GM19025 (cell line): ENCODE measurements around the gene NELFB.

Experiments
- ATAC-seq: cut with Tn5 transposase; IDR thresholded peaks from one replicate; pipeline ENCODE4 v1.9.1; 2021; ENCODE audit warnings: mild to moderate bottlenecking, low read depth, moderate library complexity; ENCODE audit not compliant: unreplicated experiment

Gene NELFB

GRCh38 chr9:137300567-137301080, 45.5 kb downstream of the NELFB start:
- ATAC-seq = no peak

DNA sequence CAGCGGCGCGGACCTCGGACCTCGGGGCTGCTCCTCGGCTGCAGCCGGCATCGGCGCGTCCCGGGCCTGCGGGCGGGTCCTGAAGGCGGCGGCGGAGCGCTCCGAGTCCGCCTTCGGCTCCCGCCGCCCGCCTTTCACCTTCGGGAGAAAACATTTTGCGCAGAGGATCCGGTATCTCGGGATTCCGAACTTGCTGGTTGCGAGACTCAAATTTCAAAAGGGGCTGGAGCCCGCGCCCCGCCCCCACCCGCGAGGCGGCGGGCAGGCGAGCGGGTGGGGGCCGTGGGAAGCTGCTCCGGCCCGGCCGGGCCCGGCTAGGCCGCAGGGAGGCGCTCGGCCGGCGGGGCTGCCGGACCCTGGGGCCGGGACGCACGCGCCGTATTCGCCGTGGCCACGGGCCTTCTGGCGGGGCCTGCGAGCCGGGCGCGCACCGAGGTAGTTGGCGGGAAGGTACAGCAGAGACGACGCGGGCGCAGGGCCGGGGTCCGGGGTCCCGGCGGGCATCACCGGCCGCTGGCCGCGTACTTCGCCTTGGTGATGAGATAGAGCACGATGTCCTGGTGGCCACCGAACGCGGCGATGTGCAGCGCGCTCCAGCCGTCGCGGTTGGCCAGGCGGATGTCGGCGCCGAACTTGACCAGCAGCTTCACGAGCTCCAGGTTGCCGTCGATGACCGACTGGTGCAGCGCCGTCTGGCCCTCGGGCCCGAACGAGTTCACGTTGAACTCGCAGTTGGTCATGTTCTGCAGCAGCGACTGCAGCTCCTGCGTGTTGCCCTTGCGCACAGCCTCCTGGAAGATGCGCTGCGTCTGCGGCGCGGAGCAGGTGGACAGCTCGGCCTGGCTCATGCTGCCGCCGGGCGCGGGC, 46.2 kb downstream of the NELFB start:
- peak; percentile 4 for ATAC-seq

GRCh38 chr9:137302118-137302448, 47.0 kb downstream of the NELFB start, which contains the start of gene NRARP:
NRARP (minus strand) TSS chr9:137302271; CDS start chr9:137301928, 343 bp downstream.
- ATAC-seq = peak; percentile 72

- peak; percentile 35 for ATAC-seq
These were observed 47.5 kb downstream of the NELFB start for GRCh38 chr9:137302449-137303150.

DNA sequence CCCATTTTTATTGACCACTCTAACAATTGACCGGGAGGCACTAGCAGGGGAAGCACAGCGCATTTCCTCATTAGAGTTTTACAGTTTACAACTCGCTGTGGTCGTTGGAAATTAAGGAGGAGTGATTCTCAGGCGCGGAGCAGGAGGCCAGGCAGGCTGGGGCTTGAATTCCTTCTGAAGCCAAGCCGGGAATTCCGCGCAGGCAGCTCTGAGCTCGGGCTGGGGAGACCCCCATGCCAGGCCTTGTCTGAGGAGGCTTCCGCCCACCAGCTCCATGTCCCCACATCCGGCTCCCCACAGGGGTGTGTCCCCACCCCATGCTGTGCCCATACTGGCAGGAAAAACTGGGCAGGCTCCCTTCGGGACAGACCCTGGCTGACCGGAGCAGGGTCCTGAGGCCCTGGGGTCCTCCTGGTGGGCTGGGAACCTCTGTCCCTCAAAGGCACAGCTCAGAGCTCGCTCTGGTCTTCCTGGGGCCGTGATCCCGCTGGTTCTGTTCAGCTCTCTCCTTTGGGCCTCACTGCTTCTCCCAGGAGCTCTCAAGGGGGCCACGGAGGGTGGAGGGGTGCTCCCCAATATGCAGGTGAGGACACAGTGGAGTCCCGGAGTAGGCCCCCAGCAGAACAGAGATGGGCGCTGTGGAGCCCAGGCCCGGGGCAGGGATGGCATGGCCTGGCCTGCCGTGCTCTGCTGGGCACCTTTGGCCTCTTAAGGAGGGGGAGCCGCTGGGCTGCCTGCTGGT, 48.2 kb downstream of the NELFB start:
- no peak for ATAC-seq

DNA sequence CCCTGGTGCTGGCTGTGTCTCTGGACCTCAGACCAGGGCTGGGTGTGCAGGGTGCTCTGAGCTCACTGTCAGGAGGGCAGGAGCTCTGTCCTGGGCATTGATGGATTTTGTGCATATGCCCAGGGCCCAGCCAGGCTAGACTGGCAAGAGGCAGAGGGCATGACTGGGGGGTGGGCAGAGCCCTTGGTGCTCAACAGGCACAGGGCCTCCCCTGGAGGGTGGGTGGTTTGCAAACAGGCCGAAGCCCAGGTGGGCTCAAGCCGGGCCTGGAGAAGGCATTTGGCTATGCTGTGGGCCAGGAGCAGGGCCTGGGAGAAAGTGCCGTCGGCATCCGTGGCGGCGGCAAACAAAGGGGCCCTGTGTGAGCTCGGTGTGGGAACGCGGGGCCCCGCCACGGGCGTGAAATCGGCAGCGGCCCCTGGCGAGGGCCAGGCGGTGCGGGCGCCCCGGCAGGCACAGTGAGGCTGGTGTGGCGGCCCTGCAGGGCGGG, 48.8 kb downstream of the NELFB start:
- ATAC-seq = no peak

DNA sequence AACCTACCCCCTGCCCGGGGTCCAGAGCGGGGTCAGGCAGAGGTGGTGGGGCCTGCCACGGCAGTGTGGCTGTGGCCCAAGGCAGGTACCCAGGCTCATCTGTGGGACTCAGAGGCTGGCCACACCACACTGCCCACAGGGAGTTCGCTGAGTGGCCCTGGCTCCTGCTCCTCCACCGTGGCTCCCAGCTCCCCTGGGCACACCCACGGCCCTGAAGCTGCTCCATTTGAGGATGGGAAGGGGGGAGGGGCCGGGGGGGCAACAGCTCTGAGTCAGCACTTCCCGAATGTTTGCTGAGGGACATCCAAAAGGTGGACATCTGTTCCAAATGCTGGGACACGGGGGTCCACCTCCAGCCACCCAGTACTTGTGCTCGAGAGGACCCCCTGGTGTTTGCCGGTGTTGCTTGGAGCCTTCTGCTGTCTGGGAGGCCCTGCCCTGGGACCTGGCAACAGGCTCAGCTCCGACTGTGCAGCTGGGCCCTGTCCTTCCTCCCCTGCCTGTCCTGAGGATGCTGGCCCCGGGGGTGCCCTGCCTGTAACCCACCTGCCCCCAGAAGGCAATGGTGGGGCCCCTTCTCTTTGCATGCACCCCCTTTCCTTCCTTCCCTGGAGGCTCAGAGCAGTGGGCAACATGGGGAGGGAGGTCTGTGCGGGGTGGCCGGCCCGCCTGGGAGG, 49.4 kb downstream of the NELFB start:
- no peak for ATAC-seq

GRCh38 chr9:137305060-137305797, 50.1 kb downstream of the NELFB start:
- ATAC-seq = no peak

DNA sequence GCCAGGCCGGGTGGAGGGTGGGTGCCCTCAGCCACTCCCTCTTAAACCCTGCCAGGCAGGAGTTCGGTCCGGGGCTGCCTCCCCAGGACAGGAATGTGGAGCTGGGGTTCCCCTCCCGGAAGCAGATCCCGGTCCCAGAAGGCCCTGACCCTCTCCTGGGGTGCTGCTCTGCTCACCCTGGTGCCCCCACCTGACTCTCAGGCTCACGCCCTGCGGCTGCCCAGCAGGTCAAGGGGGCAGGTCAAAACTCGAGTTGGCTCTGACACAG, 50.6 kb downstream of the NELFB start:
- ATAC-seq = no peak

GRCh38 chr9:137306066-137306849, 51.1 kb downstream of the NELFB start:
- ATAC-seq = no peak

DNA sequence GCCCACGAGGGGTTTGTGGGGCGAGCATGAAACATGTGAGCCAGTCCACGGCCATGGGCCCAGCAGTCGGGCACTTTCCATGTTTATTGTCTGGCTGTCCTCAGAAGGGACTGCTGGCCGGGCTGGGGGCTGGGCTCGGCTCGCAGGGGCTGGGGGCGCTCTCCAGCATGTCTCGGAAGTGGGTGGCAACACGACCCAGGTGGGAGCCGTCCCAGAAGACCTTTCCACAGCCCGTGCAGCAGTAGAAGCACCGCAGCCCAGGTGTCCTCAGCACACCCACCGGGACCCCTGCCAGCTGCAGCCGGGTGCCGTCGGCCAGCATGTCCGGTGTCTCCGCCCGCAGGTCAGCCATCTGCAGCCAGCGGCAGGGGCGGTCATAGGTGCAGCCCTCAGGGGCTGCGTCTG, 51.7 kb downstream of the NELFB start:
- ATAC-seq = no peak

GRCh38 chr9:137307255-137308056, 52.3 kb downstream of the NELFB start:
- ATAC-seq = no peak

GRCh38 chr9:137308057-137308619, 53.0 kb downstream of the NELFB start:
- ATAC-seq = no peak

- no peak for ATAC-seq
These were observed 54.5 kb downstream of the NELFB start for GRCh38 chr9:137309368-137310188.

- ATAC-seq = no peak
These were observed 55.3 kb downstream of the NELFB start for GRCh38 chr9:137310189-137311052.
